ENCODE measurements around the gene SPTBN5. TPM values are rescaled to one million over a fixed set of nuclear protein-coding genes. Genes with fewer than 3 reads are reported as not detected.

Gene SPTBN5
- total RNA-seq, 2 experiments from 2014 or later: 0.03 to 0.17 TPM

- Histone ChIP-seq H2AFZ (ENCODE audit: low read length) (no peak overlapping the region), H3K36me3 (ENCODE audit: insufficient read depth, low read length) (no peaks in the 10 kb centered on the region), H3K4me3 (ENCODE audit: low read depth, low read length, poor library complexity, severe bottlenecking) (no peak overlapping the region), H3K9me2 (ENCODE audit: insufficient read depth, low read length) (no peaks in the 10 kb centered on the region), H3K4me1 (ENCODE audit: insufficient read depth, low read length, poor library complexity, severe bottlenecking) (no peaks in the 10 kb centered on the region), H3K9me3 (ENCODE audit: low read length) (no peaks in the 10 kb centered on the region), H3K4me2 (ENCODE audit: low read length) (no peak overlapping the region), H4K20me1 (ENCODE audit: insufficient read depth, low read length) (no peaks in the 10 kb centered on the region), H3K79me2 (ENCODE audit: insufficient read depth, low read depth, low read length) (no peaks in the 10 kb centered on the region), H3K27ac (ENCODE audit: low read depth, low read length, poor library complexity, severe bottlenecking) (no peak overlapping the region)
- no peak for DNase-seq (ENCODE audit: low spot score)
- ChIA-PET POLR2A (no interaction called here), CTCF (ENCODE audit: unreplicated experiment) (no interaction called here)
- no TSS peak for BruUV-seq (replicated peaks)
- intact Hi-C loops (cut with micrococcal nuclease; ENCODE audit: unreplicated experiment): no loop called here
- TF ChIP-seq CTCF (conservative IDR thresholded peaks at IDR 0.05; ENCODE audit: low read length) (no peak), EZH2phosphoT487 (IDR thresholded peaks at IDR 0.05; ENCODE audit: borderline replicate concordance, low read depth, low read length) (no peak)
Observed at GRCh38 chr15:41879321-41879845, 14.5 kb downstream of the SPTBN5 start.

GRCh38 chr15:41878355-41878699 is 15.5 kb downstream of the SPTBN5 start:
- Histone ChIP-seq H3K4me2 (ENCODE audit: low read length) (no peak overlapping the region), H3K79me2 (ENCODE audit: insufficient read depth, low read depth, low read length) (no peaks in the 10 kb centered on the region), H2AFZ (ENCODE audit: low read length) (no peak overlapping the region), H3K4me1 (ENCODE audit: insufficient read depth, low read length, poor library complexity, severe bottlenecking) (no peaks in the 10 kb centered on the region), H3K36me3 (ENCODE audit: insufficient read depth, low read length) (no peaks in the 10 kb centered on the region), H3K9me2 (ENCODE audit: insufficient read depth, low read length) (no peaks in the 10 kb centered on the region), H3K27ac (ENCODE audit: low read depth, low read length, poor library complexity, severe bottlenecking) (no peak overlapping the region), H3K9me3 (ENCODE audit: low read length) (no peaks in the 10 kb centered on the region), H4K20me1 (ENCODE audit: insufficient read depth, low read length) (no peaks in the 10 kb centered on the region), H3K4me3 (ENCODE audit: low read depth, low read length, poor library complexity, severe bottlenecking) (no peak overlapping the region)
- no peak for DNase-seq (ENCODE audit: low spot score)
- intact Hi-C loops (cut with micrococcal nuclease; ENCODE audit: unreplicated experiment): no loop called here
- ChIA-PET POLR2A (no interaction called here), CTCF (ENCODE audit: unreplicated experiment) (no interaction called here)
- TF ChIP-seq EZH2phosphoT487 (IDR thresholded peaks at IDR 0.05; ENCODE audit: borderline replicate concordance, low read depth, low read length) (no peak), CTCF (conservative IDR thresholded peaks at IDR 0.05; ENCODE audit: low read length) (no peak)
- BruUV-seq (replicated peaks): no TSS peak

GRCh38 chr15:41877631-41878354 is 16.1 kb downstream of the SPTBN5 start:
- CTCF ChIA-PET (ENCODE audit: unreplicated experiment): no interaction called here
- Histone ChIP-seq H3K36me3 (ENCODE audit: insufficient read depth, low read length) (no peaks in the 10 kb centered on the region), H3K27ac (ENCODE audit: low read depth, low read length, poor library complexity, severe bottlenecking) (no peak overlapping the region), H3K4me1 (ENCODE audit: insufficient read depth, low read length, poor library complexity, severe bottlenecking) (no peaks in the 10 kb centered on the region), H4K20me1 (ENCODE audit: insufficient read depth, low read length) (no peaks in the 10 kb centered on the region), H3K79me2 (ENCODE audit: insufficient read depth, low read depth, low read length) (no peaks in the 10 kb centered on the region), H3K4me3 (ENCODE audit: low read depth, low read length, poor library complexity, severe bottlenecking) (no peak overlapping the region), H3K4me2 (ENCODE audit: low read length) (no peak overlapping the region), H3K9me3 (ENCODE audit: low read length) (no peaks in the 10 kb centered on the region), H3K9me2 (ENCODE audit: insufficient read depth, low read length) (no peaks in the 10 kb centered on the region), H2AFZ (ENCODE audit: low read length) (no peak overlapping the region)
- no peak for TF ChIP-seq EZH2phosphoT487 (IDR thresholded peaks at IDR 0.05; ENCODE audit: borderline replicate concordance, low read depth, low read length)
- intact Hi-C loops (cut with micrococcal nuclease; ENCODE audit: unreplicated experiment): no loop called here
- BruUV-seq (replicated peaks): no TSS peak
- DNase-seq (ENCODE audit: low spot score): no peak
- POLR2A ChIA-PET: no interaction called here
